ENCODE results near the gene GNAQ. TPM values are rescaled to one million over a fixed set of nuclear protein-coding genes. Genes with fewer than 3 reads are reported as not detected.

The GNAQ gene
- total and polyA plus RNA-seq, 4 donors: 24.6 to 86.2 (median 51.4) TPM

GRCh38 chr9:77672183-77672582 is 359.4 kb downstream of the GNAQ start:
- Histone ChIP-seq H3K4me3 (no peak overlapping the region), H3K9ac (ENCODE audit: insufficient read depth in 1 of 2, low read length in 2 of 2) (no peak overlapping the region), H3K9me3 (ENCODE audit: control insufficient read depth in 4 of 4, insufficient read depth in 3 of 4, low read length in 3 of 4) (no peaks in the 10 kb centered on the region), H3K36me3 (ENCODE audit: control insufficient read depth in 4 of 4, insufficient read depth in 4 of 4, low read length in 4 of 4) (no peaks in the 10 kb centered on the region), H3K27me3 (ENCODE audit: control insufficient read depth in 3 of 3, insufficient read depth in 3 of 3, low read length in 2 of 3) (no peaks in the 10 kb centered on the region), H3K27ac (ENCODE audit: low read depth in 1 of 2, low read length in 1 of 2) (no peak overlapping the region), H3K4me1 (ENCODE audit: control insufficient read depth in 5 of 5, insufficient read depth in 5 of 5, low read length in 5 of 5) (peaks cover 0 to 19% (median 7%) of the 10 kb centered on the region in 5 donors)
- ATAC-seq (ENCODE audit: insufficient read depth, low FRiP score): no peak
- DNase-seq: no peak
- WGBS, 2 donors: 65 to 80% methylated on average over 4 of the region's 4 CpGs
- no peak for TF ChIP-seq CTCF (IDR thresholded peaks at IDR 0.05; ENCODE audit: control extremely low read depth, extremely low read depth)

GRCh38 chr9:77667151-77667550 is 364.5 kb downstream of the GNAQ start:
- Histone ChIP-seq H3K27ac (ENCODE audit: low read depth in 1 of 2, low read length in 1 of 2) (no peak overlapping the region), H3K27me3 (ENCODE audit: control insufficient read depth in 3 of 3, insufficient read depth in 3 of 3, low read length in 2 of 3) (no peaks in the 10 kb centered on the region), H3K36me3 (ENCODE audit: control insufficient read depth in 4 of 4, insufficient read depth in 4 of 4, low read length in 4 of 4) (no peaks in the 10 kb centered on the region), H3K4me1 (ENCODE audit: control insufficient read depth in 5 of 5, insufficient read depth in 5 of 5, low read length in 5 of 5) (peaks cover 0 to 11% (median 3%) of the 10 kb centered on the region in 5 donors), H3K9ac (ENCODE audit: insufficient read depth in 1 of 2, low read length in 2 of 2) (no peak overlapping the region), H3K4me3 (no peak overlapping the region), H3K9me3 (ENCODE audit: control insufficient read depth in 4 of 4, insufficient read depth in 3 of 4, low read length in 3 of 4) (no peaks in the 10 kb centered on the region)
- DNase-seq (no peak), ATAC-seq (ENCODE audit: insufficient read depth, low FRiP score) (no peak)
- TF ChIP-seq CTCF (IDR thresholded peaks at IDR 0.05; ENCODE audit: control extremely low read depth, extremely low read depth): no peak
- 68 to 86% methylated on average over 1 of the region's 1 CpG for WGBS, 2 donors

Other genes starting within 250 kb of the GNAQ start
- gene CEP78, start 204.3 kb upstream of the GNAQ start, total RNA-seq: 10 to 100 TPM; 15.3 to 38.0 TPM
- 1 to 10 TPM; 3.7 to 8.0 TPM for gene CEP78, start 204.3 kb upstream of the GNAQ start, polyA plus RNA-seq